Measurements from ENCODE around the gene C4orf51. TPM values are rescaled to one million over a fixed set of nuclear protein-coding genes. Genes with fewer than 3 reads are reported as not detected.

C4orf51 gene
- total and polyA plus RNA-seq, 2 of the 4 experiments (the other 2 are of a cell fraction), result not detected

DNA sequence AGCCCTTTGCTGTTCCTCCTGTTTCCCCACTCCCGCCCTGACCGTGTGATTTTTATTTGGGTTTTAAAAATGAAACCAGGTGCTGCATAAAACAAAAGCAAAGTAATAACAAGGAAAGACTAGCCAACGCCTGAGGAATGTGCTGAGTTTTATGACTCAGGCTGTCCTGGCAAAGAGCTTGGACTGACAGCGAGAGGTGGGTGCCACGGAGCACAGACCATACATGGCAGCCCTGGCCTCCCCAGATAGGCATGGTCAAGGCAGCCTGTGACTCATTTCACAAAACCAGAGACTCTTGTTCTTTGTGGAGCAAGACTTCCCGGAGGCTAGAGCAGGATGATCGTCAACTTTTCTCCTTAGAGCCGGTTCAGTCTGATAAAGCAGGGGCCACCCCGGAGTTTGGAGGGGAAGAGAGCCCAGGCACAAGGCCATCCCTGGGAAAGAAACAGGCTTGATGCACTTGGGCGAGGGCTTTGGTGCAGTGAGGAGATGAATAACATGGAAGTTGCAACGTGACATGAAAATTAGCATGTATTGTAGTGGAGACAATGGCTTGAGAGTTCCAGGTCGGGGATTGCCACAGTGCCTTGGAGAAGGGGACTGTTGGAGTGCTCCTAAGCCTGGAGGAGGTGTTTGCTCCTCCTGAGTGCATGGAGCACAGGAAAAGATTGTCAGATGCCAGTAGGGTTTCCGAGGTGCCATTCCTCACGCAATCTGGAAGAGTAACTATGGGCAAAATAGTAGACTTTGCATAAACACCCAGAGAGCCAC is 54.8 kb downstream of the C4orf51 start:
- in situ Hi-C loops (cut with MboI; ENCODE audit: low sequenced_read_pairs) (loop anchor here (5.0 kb wide), 1 partner anchor 73 kb away; no protein-coding TSS in a partner anchor), dilution Hi-C loops (cut with HindIII; ENCODE audit: low sequenced_read_pairs, unreplicated experiment) (no loop called here), intact Hi-C loops (cut with micrococcal nuclease) (loop anchor here (1.0 to 10.0 kb wide), 7 partner anchors 56 to 520 kb away; partner anchors contain the start of genes MMAA and SMAD1)
- peak overlapping the region; percentile 99 for H3K14ac ChIP-seq (replicated peaks; ENCODE audit: low read depth, low read length)
- no TSS peak for BruUV-seq (replicated peaks)
- H3K9ac ChIP-seq (ENCODE audit: low read depth, low read length), result peak overlapping the region; percentile 80
- H3K4me3 ChIP-seq (ENCODE audit: insufficient read depth, low read depth, low read length), result peak overlapping the region; percentile 15; the same call in 1 of the 2 replicates
- H3K23ac ChIP-seq (ENCODE audit: low read depth, low read length), result peak overlapping the region; percentile 99
- H4K5ac ChIP-seq (ENCODE audit: low read depth, low read length), result peak overlapping the region; percentile 94
- peak overlapping the region; percentile 98 for H3K18ac ChIP-seq (ENCODE audit: low read depth, low read length)
- H3K9me1 ChIP-seq (ENCODE audit: insufficient read depth, low read length), result peaks cover 19% of the 10 kb centered on the region
- no peaks in the 10 kb centered on the region for H3K27me3 ChIP-seq (ENCODE audit: control insufficient read depth, insufficient read depth, low read length)
- H3K27ac ChIP-seq (ENCODE audit: insufficient read depth, low read length), result peak overlapping the region; percentile 92
- peak overlapping the region; percentile 93 to 98 for H4K8ac ChIP-seq (ENCODE audit: low read depth in 2 of 2, low read length in 2 of 2)
- peak overlapping the region; percentile 100 for H2BK5ac ChIP-seq (ENCODE audit: low read depth, low read length, poor library complexity, severe bottlenecking)
- DNase-seq (peak; percentile 96), ATAC-seq (ENCODE audit: low read depth) (peak; percentile 56)
- CTCF ChIA-PET, result interaction anchor here (0.6 kb wide), 1 partner anchor 9 kb away, joined by 3 read pairs; no protein-coding TSS in a partner anchor
- H3K36me3 ChIP-seq (ENCODE audit: control insufficient read depth, insufficient read depth, low read length), result no peaks in the 10 kb centered on the region
- H3K56ac ChIP-seq (ENCODE audit: extremely low read depth, insufficient read depth, low read length), result peak overlapping the region; percentile 97
- H2AFZ ChIP-seq (replicated peaks; ENCODE audit: low read length, poor library complexity), result peak overlapping the region; percentile 87
- peak overlapping the region; percentile 98 for H2BK20ac ChIP-seq (ENCODE audit: low read depth, low read length)
- peak overlapping the region; percentile 95 for H2BK15ac ChIP-seq (ENCODE audit: low read depth, low read length)
- H3K4me2 ChIP-seq (ENCODE audit: low read depth, low read length), result peak overlapping the region; percentile 77
- H2AK5ac ChIP-seq (ENCODE audit: low read depth, low read length), result peak overlapping the region; percentile 94
- peak overlapping the region; percentile 99 for H4K91ac ChIP-seq (ENCODE audit: insufficient read depth, low read depth, low read length)
- peak overlapping the region; percentile 99 for H3K4ac ChIP-seq (ENCODE audit: low read depth, low read length)
- peak overlapping the region; percentile 98 for H2BK120ac ChIP-seq (ENCODE audit: low read depth, low read length)
- H3K79me1 ChIP-seq (ENCODE audit: low read depth in 1 of 2, low read length in 2 of 2), result peaks cover 0 to 6% of the 10 kb centered on the region in 2 experiments; a peak in 2 of 4 replicates
- POLR2A ChIA-PET (ENCODE audit: unreplicated experiment), result no interaction called here
- H3K4me1 ChIP-seq (ENCODE audit: control insufficient read depth, insufficient read depth, low read length), result peaks cover 29% of the 10 kb centered on the region
- H2AK9ac ChIP-seq (replicated peaks; ENCODE audit: low read depth, low read length, poor library complexity), result peak overlapping the region; percentile 99
- no peaks in the 10 kb centered on the region for H3K9me3 ChIP-seq (ENCODE audit: control insufficient read depth, insufficient read depth, low read length)
- WGBS, 2 experiments (ENCODE audit: extremely low coverage in 2 of 2, insufficient read length in 1 of 2), result 14% methylated on average over 4 of the region's 14 CpGs; no CpG with 5 or more reads in 1 of the 2 experiments
- H4K20me1 ChIP-seq (ENCODE audit: insufficient read depth, low read length), result no peaks in the 10 kb centered on the region
- TF ChIP-seq, protein P1, sequence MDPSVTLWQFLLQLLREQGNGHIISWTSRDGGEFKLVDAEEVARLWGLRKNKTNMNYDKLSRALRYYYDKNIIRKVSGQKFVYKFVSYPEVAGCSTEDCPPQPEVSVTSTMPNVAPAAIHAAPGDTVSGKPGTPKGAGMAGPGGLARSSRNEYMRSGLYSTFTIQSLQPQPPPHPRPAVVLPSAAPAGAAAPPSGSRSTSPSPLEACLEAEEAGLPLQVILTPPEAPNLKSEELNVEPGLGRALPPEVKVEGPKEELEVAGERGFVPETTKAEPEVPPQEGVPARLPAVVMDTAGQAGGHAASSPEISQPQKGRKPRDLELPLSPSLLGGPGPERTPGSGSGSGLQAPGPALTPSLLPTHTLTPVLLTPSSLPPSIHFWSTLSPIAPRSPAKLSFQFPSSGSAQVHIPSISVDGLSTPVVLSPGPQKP (IDR thresholded peaks at IDR 0.05; ENCODE audit: borderline replicate concordance, low read depth, low read length), result no peak
- TF ChIP-seq, protein P2, sequence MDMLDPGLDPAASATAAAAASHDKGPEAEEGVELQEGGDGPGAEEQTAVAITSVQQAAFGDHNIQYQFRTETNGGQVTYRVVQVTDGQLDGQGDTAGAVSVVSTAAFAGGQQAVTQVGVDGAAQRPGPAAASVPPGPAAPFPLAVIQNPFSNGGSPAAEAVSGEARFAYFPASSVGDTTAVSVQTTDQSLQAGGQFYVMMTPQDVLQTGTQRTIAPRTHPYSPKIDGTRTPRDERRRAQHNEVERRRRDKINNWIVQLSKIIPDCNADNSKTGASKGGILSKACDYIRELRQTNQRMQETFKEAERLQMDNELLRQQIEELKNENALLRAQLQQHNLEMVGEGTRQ (IDR thresholded peaks at IDR 0.05; ENCODE audit: low read depth, low read length), result no peak
- TF ChIP-seq RFX5 (IDR thresholded peaks at IDR 0.05; ENCODE audit: low read depth, low read length) (no peak), MAFK (IDR thresholded peaks at IDR 0.05; ENCODE audit: low read depth, low read length) (peak; percentile 81), POLR2A (IDR thresholded peaks at IDR 0.05; ENCODE audit: low read depth, low read length) (peak; percentile 62), MAZ (IDR thresholded peaks at IDR 0.05; ENCODE audit: borderline replicate concordance, low read depth, low read length) (peak; percentile 30; the same call in 1 of the 2 replicates), RAD21 (IDR thresholded peaks at IDR 0.05; ENCODE audit: low read length) (no peak; the same call in 1 of the 2 replicates), RCOR1 (IDR thresholded peaks at IDR 0.05; ENCODE audit: insufficient replicate concordance, low read length) (no peak), CTCF (conservative IDR thresholded peaks at IDR 0.05; ENCODE audit: low read depth, low read length) (no peak), NFE2L2 (IDR thresholded peaks at IDR 0.05; ENCODE audit: low read depth, low read length) (peak; percentile 58; the same call in 1 of the 2 replicates), BHLHE40 (IDR thresholded peaks at IDR 0.05; ENCODE audit: low read depth, low read length) (0 out of 2 replicates have a peak, but pooled peaks have one; percentile 21), CHD1 (IDR thresholded peaks at IDR 0.05; ENCODE audit: low read depth, low read length) (no peak), SMC3 (IDR thresholded peaks at IDR 0.05; ENCODE audit: low read depth, low read length) (no peak)
